Natural killer cell (primary cell): ENCODE measurements around the gene SH3PXD2A. TPM values are rescaled to one million over a fixed set of nuclear protein-coding genes. Genes with fewer than 3 reads are reported as not detected.

Experiments
- ATAC-seq, 3 donors: fragments of 150-1000 bp in 2 of 3; fragments of 200-7000 bp in 1 of 3; cut with Tn5 transposase; 1 replicate in 1 of 3; 2 replicates in 2 of 3; pipeline ENCODE4 v1.10.0; 2021; ENCODE audit warnings: mild to moderate bottlenecking in 2 of 3, moderate library complexity in 2 of 3
- DNase-seq, 2 donors: peaks; one replicate each; pipeline versions ENCODE4 v3.0.0 to v3.0.0-alpha.2; 2013 to 2021; ENCODE audit warnings: mixed read lengths in 1 of 2
- H3K27ac ChIP-seq: one replicate; pipeline ENCODE4 v1.5.1; 2013; ENCODE audit warnings: mild to moderate bottlenecking, low read length
- H3K27me3 ChIP-seq: one replicate; pipeline ENCODE4 v1.6.1; 2013; ENCODE audit warnings: low read length; ENCODE audit not compliant: control insufficient read depth, insufficient read depth
- H3K36me3 ChIP-seq: one replicate; pipeline ENCODE4 v1.6.1; 2013; ENCODE audit warnings: low read length; ENCODE audit not compliant: control insufficient read depth, insufficient read depth
- H3K4me1 ChIP-seq: one replicate; pipeline ENCODE4 v1.6.1; 2013; ENCODE audit warnings: low read length; ENCODE audit not compliant: control insufficient read depth, insufficient read depth
- H3K4me3 ChIP-seq: one replicate; pipeline ENCODE4 v1.5.1; 2013; ENCODE audit warnings: low read length
- H3K9me3 ChIP-seq: one replicate; pipeline ENCODE4 v1.6.1; 2013; ENCODE audit warnings: low read length; ENCODE audit not compliant: control insufficient read depth, insufficient read depth
- H3K27ac Mint-ChIP-seq, 2 donors: one replicate each; pipeline ENCODE4 v1.8.0; 2022; ENCODE audit warnings: mild to moderate bottlenecking in 2 of 2, mixed read lengths in 2 of 2, moderate library complexity in 1 of 2
- H3K27me3 Mint-ChIP-seq, 2 donors: one replicate each; pipeline ENCODE4 v1.8.0; 2022; ENCODE audit warnings: low read depth in 2 of 2, mixed read lengths in 2 of 2
- H3K36me3 Mint-ChIP-seq: one replicate; pipeline ENCODE4 v1.8.0; 2022; ENCODE audit warnings: mixed read lengths
- H3K4me1 Mint-ChIP-seq, 2 donors: one replicate each; pipeline ENCODE4 v1.8.0; 2022; ENCODE audit warnings: mixed read lengths in 2 of 2
- H3K4me3 Mint-ChIP-seq: one replicate; pipeline ENCODE4 v1.8.0; 2022; ENCODE audit warnings: mild to moderate bottlenecking, moderate library complexity, mixed read lengths
- H3K9me3 Mint-ChIP-seq, 2 donors: one replicate each; pipeline ENCODE4 v1.8.0; 2022; ENCODE audit warnings: mixed read lengths in 2 of 2
- CTCF ChIP-seq: fragments of 200-600 bp; IDR thresholded peaks from one replicate; pipeline ENCODE4 v1.8.0; 2022; ENCODE audit warnings: antibody characterized with exemption
- WGBS: methylation state at CpG from one replicate; pipeline ENCODE4 v1.1.7; 2013; ENCODE audit warnings: missing lambda C conversion rate; ENCODE audit not compliant: insufficient coverage; 5-methylcytosine and 5-hydroxymethylcytosine counted together
- intact Hi-C: fragments of 100-400 bp; cut with micrococcal nuclease; formaldehyde crosslinking; loops from one replicate; pipeline ENCODE4 v1.14.2; 2022
- total RNA-seq, 4 donors: library from RNA; stranded (reverse); fragments of 120-200 nt in 1 of 4; gene quantifications; one replicate each; pipeline versions ENCODE4 v1.2.3 to v1.2.4, GENCODE V29; 2013 to 2022

The SH3PXD2A gene
- total RNA-seq, 3 donors from 2014 or later (not counting 1 experiment from before 2014, with no cell fraction given): 3.3 to 7.0 (median 4.9) TPM

- Histone ChIP-seq H3K27me3 (no peaks in the 10 kb centered on the region), H3K4me1 (peaks cover 9% of the 10 kb centered on the region), H3K9me3 (peaks cover 2% of the 10 kb centered on the region), H3K4me3 (no peak overlapping the region), H3K27ac (no peak overlapping the region), H3K36me3 (no peaks in the 10 kb centered on the region)
- Mint-ChIP-seq H3K27ac (peak overlapping the region in 1 of 2 donors; percentile 17), H3K27me3 (peaks cover 0 to 2% of the 10 kb centered on the region in 2 donors), H3K4me3 (no peak overlapping the region), H3K36me3 (no peaks in the 10 kb centered on the region), H3K9me3 (no peaks in the 10 kb centered on the region), H3K4me1 (peaks cover 19 to 20% of the 10 kb centered on the region in 2 donors)
- WGBS: 91% methylated on average over 6 of the region's 8 CpGs
- TF ChIP-seq CTCF: no peak
- intact Hi-C loops: no loop called here
- ATAC-seq: no peak
- DNase-seq: no peak
These were observed 99.0 kb downstream of the SH3PXD2A start for GRCh38 chr10:103756277-103756869.

DNA sequence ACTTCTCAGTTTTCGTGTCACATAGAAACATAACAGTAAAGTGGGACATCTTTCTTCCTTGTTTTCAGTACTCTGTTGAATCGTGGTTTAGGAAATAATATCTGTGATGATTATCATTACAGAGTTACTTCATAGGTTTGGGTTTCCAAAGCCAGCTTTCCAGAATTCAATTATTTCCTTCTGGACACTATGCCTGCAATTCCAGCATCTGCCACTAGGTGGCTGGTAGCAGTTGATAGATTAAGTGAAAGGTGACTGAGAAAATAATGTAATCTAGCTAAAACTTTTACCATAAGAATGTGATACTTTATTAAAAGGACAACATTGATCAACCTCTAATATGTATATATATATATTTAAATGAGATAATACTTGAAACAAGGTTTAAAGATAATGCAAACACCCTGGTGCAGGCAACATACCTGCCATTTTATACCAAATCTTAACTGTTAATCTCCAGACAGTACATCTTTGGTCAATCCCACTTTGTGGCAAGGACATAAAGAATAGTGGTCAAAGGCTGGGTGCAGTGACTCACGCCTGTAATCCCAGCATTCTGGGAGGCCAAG is 102.6 kb downstream of the SH3PXD2A start:
- DNase-seq: peak in 1 of 2 donors; percentile 54
- peak; percentile 87 for TF ChIP-seq CTCF
- Mint-ChIP-seq H3K4me3 (no peak overlapping the region), H3K4me1 (peaks cover 7 to 11% of the 10 kb centered on the region in 2 donors), H3K27me3 (no peaks in the 10 kb centered on the region), H3K36me3 (no peaks in the 10 kb centered on the region), H3K9me3 (no peaks in the 10 kb centered on the region), H3K27ac (no peak overlapping the region)
- Histone ChIP-seq H3K4me1 (peaks cover 5% of the 10 kb centered on the region), H3K9me3 (peaks cover 2% of the 10 kb centered on the region), H3K36me3 (no peaks in the 10 kb centered on the region), H3K4me3 (no peak overlapping the region), H3K27ac (no peak overlapping the region), H3K27me3 (no peaks in the 10 kb centered on the region)
- ATAC-seq: no peak
- intact Hi-C loops: no loop called here
- 83% methylated on average over 3 of the region's 3 CpGs for WGBS

DNA sequence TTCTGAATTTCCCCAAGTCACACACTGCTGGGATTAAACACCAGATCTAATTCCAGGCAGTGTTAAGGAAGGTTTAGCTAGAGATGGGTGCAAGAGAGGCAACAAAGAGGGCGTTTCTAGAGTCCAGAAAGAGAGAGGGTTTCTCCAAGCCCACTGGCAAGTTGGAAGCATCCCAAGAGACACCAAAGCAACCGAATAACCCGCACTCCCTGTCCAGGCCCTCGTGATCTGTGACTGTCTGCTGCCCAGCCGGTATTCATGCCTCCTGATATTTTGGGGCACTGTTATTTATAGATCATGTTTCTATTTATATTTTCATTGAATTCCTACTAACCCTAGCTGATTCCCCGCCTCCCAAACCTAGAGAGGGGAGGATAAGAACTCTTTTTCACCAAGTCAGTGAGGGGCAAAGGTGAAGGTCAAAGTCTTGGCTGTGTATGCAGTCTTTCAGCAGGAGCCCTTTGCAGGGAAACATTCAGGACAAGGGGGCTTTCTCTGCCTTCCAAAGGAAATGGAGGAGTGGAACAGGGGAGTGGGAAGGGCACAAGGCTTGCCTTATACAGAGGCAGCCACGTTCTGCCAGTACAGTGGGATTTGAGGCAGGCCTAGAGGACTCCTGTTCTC is 103.6 kb downstream of the SH3PXD2A start:
- Histone ChIP-seq H3K27me3 (no peaks in the 10 kb centered on the region), H3K9me3 (peaks cover 2% of the 10 kb centered on the region), H3K4me3 (no peak overlapping the region), H3K4me1 (no peaks in the 10 kb centered on the region), H3K36me3 (no peaks in the 10 kb centered on the region), H3K27ac (no peak overlapping the region)
- Mint-ChIP-seq H3K27me3 (no peaks in the 10 kb centered on the region), H3K4me1 (peaks cover 0 to 5% of the 10 kb centered on the region in 2 donors), H3K4me3 (no peak overlapping the region), H3K9me3 (no peaks in the 10 kb centered on the region), H3K36me3 (no peaks in the 10 kb centered on the region), H3K27ac (no peak overlapping the region)
- no peak for TF ChIP-seq CTCF
- DNase-seq: no peak
- intact Hi-C loops: no loop called here
- WGBS: 82% methylated on average over 3 of the region's 7 CpGs
- ATAC-seq: no peak
